BE2C (cell line): ENCODE measurements around the gene C10orf105.
A peak's percentile ranks its signal among the peaks of the same experiment; 100 is the strongest.

Experiments used
- DNase-seq: peaks from one replicate; pipeline ENCODE4 v3.0.0-alpha.2; 2020
- H3K27me3 ChIP-seq: fragments of 250-450 bp; sonication (Bioruptor Pico); 2 replicates; pipeline ENCODE4 v1.5.1; 2020; ENCODE audit warnings: mild to moderate bottlenecking
- H3K36me3 ChIP-seq: fragments of 250-450 bp; sonication (Bioruptor Pico); 2 replicates; pipeline ENCODE4 v1.5.1; 2020; ENCODE audit warnings: mild to moderate bottlenecking
- H3K4me1 ChIP-seq: fragments of 250-450 bp; sonication (Bioruptor Pico); 2 replicates; pipeline ENCODE4 v1.5.1; 2020
- H3K4me3 ChIP-seq: 2 replicates; pipeline ENCODE4 v1.5.1; 2011; ENCODE audit warnings: low read depth, low read length
- H3K9me3 ChIP-seq: fragments of 250-450 bp; sonication (Bioruptor Pico); 2 replicates; pipeline ENCODE4 v1.5.1; 2020
- TF ChIP-seq, protein P1 (sequence below): IDR thresholded peaks from 2 replicates; pipeline ENCODE4 v1.5.1; 2012; ENCODE audit warnings: mild to moderate bottlenecking, low read depth, low read length

C10orf105 gene

GRCh38 chr10:71727105-71727737, 7.6 kb upstream of the C10orf105 start:
- H3K27me3 ChIP-seq: no peaks in the 10 kb centered on the region
- peaks cover 37% of the 10 kb centered on the region for H3K4me1 ChIP-seq
- H3K4me3 ChIP-seq: no peak overlapping the region
- H3K9me3 ChIP-seq: no peaks in the 10 kb centered on the region
- no peaks in the 10 kb centered on the region for H3K36me3 ChIP-seq
- TF ChIP-seq, protein P1, sequence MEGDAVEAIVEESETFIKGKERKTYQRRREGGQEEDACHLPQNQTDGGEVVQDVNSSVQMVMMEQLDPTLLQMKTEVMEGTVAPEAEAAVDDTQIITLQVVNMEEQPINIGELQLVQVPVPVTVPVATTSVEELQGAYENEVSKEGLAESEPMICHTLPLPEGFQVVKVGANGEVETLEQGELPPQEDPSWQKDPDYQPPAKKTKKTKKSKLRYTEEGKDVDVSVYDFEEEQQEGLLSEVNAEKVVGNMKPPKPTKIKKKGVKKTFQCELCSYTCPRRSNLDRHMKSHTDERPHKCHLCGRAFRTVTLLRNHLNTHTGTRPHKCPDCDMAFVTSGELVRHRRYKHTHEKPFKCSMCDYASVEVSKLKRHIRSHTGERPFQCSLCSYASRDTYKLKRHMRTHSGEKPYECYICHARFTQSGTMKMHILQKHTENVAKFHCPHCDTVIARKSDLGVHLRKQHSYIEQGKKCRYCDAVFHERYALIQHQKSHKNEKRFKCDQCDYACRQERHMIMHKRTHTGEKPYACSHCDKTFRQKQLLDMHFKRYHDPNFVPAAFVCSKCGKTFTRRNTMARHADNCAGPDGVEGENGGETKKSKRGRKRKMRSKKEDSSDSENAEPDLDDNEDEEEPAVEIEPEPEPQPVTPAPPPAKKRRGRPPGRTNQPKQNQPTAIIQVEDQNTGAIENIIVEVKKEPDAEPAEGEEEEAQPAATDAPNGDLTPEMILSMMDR: no peak
- no peak for DNase-seq

DNA sequence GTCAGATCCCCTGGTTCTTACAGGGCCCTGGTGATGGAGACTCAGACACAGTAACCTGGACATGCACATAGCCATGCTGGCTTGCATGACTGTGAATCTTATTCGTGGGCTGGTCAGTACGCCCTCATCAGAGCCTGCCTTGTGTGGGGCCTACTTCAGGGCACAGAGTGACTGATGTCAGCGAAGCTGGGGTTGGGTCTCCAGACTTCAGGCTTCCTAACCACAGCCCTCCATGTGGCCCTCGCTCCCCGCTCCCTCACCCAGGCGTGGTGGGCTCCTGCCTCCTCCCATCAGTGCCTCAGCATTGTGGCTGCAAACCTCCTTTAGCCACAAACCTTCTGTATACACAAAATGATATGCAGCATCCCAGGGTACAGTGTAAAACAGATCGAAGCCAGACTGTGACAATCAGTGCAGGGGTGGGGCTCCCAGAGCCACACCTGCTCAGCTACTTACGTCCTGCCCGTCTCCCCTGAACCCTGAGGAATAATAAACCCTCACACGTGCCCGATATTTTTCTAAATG, 7.1 kb upstream of the C10orf105 start:
- DNase-seq: no peak
- H3K36me3 ChIP-seq: no peaks in the 10 kb centered on the region
- peaks cover 37% of the 10 kb centered on the region for H3K4me1 ChIP-seq
- no peaks in the 10 kb centered on the region for H3K27me3 ChIP-seq
- H3K9me3 ChIP-seq: no peaks in the 10 kb centered on the region
- H3K4me3 ChIP-seq: no peak overlapping the region
- TF ChIP-seq, protein P1: no peak

- TF ChIP-seq, protein P1: peak; percentile 61
- no peaks in the 10 kb centered on the region for H3K27me3 ChIP-seq
- H3K4me1 ChIP-seq: peaks cover 37% of the 10 kb centered on the region
- H3K9me3 ChIP-seq: no peaks in the 10 kb centered on the region
- no peaks in the 10 kb centered on the region for H3K36me3 ChIP-seq
- DNase-seq: peak; percentile 68
- H3K4me3 ChIP-seq: no peak overlapping the region
Observed at GRCh38 chr10:71725998-71726579, 6.5 kb upstream of the C10orf105 start.

GRCh38 chr10:71725249-71725648, 5.7 kb upstream of the C10orf105 start:
- Histone ChIP-seq H3K4me1 (peaks cover 37% of the 10 kb centered on the region), H3K4me3 (no peak overlapping the region), H3K36me3 (no peaks in the 10 kb centered on the region), H3K27me3 (no peaks in the 10 kb centered on the region), H3K9me3 (no peaks in the 10 kb centered on the region)
- DNase-seq: no peak
- TF ChIP-seq, protein P1: no peak

GRCh38 chr10:71724539-71724938, 5.0 kb upstream of the C10orf105 start:
- H3K36me3 ChIP-seq: no peaks in the 10 kb centered on the region
- no peaks in the 10 kb centered on the region for H3K27me3 ChIP-seq
- TF ChIP-seq, protein P1: no peak
- H3K4me3 ChIP-seq: no peak overlapping the region
- no peaks in the 10 kb centered on the region for H3K9me3 ChIP-seq
- peak; percentile 58 for DNase-seq
- peaks cover 37% of the 10 kb centered on the region for H3K4me1 ChIP-seq

GRCh38 chr10:71723311-71723710, 3.7 kb upstream of the C10orf105 start:
- no peaks in the 10 kb centered on the region for H3K27me3 ChIP-seq
- H3K4me3 ChIP-seq: no peak overlapping the region
- TF ChIP-seq, protein P1: no peak
- H3K36me3 ChIP-seq: no peaks in the 10 kb centered on the region
- DNase-seq: no peak
- H3K9me3 ChIP-seq: no peaks in the 10 kb centered on the region
- peaks cover 27% of the 10 kb centered on the region for H3K4me1 ChIP-seq
